HG03064 (cell line): ENCODE measurements around the gene SF3B2.
"Not testable (repeated sequence)": the region's sequence is repeated elsewhere in the genome, so short reads cannot be mapped to it uniquely, and the experiment has no call there.

Experiments used
- ATAC-seq: cut with Tn5 transposase; IDR thresholded peaks from one replicate; pipeline ENCODE4 v1.9.1; 2021; ENCODE audit warnings: low read depth; ENCODE audit not compliant: unreplicated experiment

Gene SF3B2

DNA sequence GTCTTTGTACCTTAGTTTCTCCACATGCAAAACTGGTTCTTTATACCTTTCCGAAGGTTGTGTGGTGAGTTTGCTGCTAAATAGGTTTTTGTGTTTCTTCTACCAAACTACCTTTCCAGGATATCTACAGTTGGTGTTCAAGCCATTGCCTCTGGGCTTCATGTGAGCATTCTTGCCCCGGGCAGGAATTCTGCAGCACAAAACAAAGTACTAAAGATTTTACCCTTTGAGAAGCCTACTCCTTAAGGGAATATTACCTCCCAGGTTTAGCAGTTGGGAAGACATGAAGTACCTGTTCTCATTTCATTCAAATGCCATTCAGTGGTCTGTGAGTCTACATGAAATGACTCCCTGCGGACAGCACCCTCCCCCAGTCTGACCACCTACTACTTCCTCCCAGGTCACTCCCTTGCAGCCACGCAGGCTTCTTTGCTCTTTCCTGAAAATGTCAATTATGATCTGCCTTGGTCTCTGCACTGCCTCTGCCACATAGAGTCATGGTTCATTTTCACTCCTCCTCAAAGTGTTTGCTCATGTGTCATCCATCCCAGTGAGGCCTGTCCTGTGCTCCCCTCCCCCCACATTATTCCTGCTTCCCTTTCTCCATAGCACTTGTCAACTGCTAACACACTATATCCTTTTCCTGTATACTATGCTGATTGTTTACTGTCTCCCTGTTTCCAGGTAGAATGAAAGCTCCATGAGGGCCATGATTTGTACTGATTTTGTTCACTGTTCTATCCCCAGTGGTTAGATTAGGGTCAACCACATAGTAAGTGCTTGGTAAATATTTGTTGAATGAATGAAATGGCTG lies 54.8 kb downstream of the SF3B2 start:
- no peak for ATAC-seq

DNA sequence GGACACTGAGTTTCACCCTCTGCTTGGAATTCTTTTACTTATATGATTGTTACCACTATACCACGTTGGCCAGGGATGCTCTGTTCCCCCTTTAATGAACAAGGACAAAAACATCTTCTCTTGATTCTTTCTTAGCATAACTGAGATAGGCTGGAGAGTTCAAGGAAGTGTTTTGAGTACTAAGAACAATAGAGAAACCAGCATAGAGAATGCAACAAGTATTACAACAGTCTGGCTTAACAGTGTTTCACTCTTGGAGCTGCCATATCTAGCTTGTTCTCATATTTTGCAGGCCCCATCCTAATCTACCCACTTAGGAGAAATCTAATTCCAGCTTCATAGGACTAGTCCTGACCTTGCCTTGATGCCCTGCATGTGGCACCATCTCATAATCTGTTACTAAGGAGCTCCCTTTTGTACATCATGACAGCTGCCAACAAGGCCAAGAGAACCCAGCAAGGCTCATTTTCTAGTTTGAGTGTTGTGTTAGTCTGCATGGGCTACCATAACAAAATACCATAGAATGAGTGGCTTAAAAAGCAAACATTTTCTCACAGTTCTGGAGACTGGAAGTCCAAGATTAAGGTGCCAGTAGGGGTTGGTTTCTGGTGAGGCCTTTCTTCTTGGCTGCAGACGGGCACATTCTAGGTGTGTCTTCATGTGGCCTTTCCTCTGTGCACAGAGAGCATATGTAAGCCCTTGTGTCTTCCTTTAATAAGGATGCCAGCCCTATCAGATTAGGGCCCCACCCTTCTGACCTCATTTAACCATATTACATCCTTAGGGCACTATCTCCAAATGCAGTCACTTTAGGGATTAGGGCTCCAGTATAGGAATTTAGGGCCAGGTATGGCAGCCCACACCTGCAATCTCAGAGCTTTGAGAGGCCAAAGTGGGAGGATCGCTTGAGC lies 55.7 kb downstream of the SF3B2 start:
- ATAC-seq, result no peak

DNA sequence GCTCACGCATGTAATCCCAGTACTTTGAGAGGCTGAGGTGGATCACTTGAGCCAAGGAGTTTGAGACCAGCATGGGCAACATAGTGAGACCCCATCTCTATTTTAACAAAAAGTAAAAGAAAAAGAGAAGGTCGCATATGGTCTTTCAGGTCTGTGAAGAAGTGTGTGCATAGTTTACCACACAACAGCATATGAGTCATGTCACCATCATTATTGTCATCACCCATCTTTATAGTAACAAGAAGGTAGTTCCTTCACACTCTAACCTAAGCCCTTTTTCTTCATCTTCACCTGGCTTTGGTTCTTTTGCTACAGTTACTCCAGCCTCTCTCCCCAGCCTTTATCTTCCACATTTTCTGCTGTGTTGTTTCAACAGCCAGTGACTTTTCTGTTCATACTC lies 57.1 kb downstream of the SF3B2 start:
- no peak for ATAC-seq

- ATAC-seq, result no peak
Observed at GRCh38 chr11:66111158-66111557, 59.0 kb downstream of the SF3B2 start.

DNA sequence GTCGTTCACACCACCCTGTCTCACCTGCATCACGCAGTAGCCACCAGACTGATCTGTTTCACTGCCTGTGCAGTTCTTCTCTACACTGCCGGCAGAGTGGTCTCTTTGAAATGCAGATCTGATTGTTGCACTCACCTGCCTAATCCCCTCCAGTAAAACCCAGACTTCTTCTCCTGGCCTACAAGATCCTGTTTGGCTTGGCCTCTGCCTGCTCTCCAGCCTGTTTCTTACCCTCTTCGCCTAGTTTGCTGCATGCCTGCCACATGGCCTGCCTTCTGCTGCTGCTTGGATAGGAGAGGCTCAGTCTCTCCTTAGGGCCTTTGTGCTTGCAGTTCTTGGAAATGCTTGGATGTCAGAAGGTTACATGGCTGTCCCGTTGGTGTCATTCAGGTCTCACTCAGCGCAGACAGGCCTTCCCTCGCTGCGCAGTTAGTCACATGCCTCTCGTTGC lies 59.9 kb downstream of the SF3B2 start:
- no peak for ATAC-seq

- no peak for ATAC-seq
Observed at GRCh38 chr11:66112601-66113499, 60.7 kb downstream of the SF3B2 start.

- ATAC-seq, result not testable (repeated sequence)
Observed at GRCh38 chr11:66114957-66115356, 62.8 kb downstream of the SF3B2 start.

- ATAC-seq, result no peak
Observed at GRCh38 chr11:66115638-66116301, 63.6 kb downstream of the SF3B2 start.

DNA sequence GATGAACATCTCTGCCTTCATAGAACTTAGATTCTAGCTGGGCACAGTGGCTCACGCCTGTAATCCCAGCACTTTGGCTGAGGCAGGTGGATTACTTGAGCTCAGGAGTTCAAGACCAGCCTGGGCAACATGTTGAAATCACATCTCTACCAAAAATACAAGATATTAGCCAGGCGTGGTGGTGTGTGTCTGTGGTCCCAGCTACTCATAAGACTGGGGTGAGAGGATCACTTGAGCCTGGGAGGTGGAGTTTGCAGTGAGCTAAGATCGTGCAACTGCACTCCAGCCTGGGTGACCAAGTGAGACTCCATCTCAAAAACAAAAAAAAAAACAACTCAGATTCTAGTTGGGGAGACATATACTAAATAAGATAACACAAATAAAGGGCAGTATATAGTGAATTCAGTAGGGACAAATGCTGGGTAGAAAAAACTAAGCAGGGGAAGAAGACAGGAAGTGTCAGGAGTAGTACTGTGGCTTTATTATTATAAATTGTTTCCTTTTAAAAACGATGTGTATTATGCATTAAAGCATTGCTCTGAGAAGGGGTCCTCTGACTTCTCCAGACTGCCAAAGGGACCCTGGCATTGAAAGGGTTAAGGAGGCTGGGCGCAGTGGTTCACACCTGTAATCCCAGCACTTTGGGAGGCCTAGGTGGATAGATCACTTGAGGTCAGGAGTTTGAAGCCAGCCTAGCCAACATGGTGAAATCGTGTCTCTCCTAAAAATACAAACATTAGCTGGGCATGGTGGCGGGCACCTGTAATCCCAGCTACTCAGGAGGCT lies 64.6 kb downstream of the SF3B2 start:
- ATAC-seq, result no peak

DNA sequence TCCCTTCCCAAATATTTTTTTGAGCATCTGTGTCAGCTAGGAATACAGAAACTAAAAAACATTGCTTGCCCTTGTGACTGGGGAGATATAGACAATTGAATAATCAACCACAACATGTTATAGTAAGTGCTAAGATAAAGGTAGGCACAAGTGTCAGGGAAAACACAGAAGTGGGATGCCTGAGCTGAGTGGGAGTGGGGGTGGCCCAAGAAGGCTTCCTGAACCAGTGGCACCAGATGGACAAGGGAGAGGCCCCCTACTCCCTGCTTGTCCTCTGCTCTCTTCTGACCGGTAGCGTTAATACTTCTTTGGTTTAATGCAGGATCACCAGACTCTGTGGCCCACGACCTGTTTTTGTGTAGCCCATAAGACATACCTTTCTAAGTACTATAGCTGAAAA lies 66.7 kb downstream of the SF3B2 start:
- ATAC-seq, result no peak
